K562 (cell line): ENCODE results near the gene MALAT1. TPM values are rescaled to one million over a fixed set of nuclear protein-coding genes. Genes with fewer than 3 reads are reported as not detected.

Source experiments
- BACH1 ChIP-seq: fragments of 200-800 bp; sonication (Bioruptor generic); IDR thresholded peaks from 2 replicates; pipeline ENCODE4 v1.6.1; 2016; ENCODE audit warnings: missing genetic modification characterization, missing compliant biosample characterization
- CBFA2T2 ChIP-seq: fragments of 450-650 bp; conservative IDR thresholded peaks from 2 replicates; pipeline ENCODE4 v1.6.1; 2017; ENCODE audit warnings: mild to moderate bottlenecking
- CHD1 ChIP-seq: fragments of 200-600 bp; sonication (generic); IDR thresholded peaks from one replicate; pipeline ENCODE4 v1.6.1; 2012; ENCODE audit warnings: mild to moderate bottlenecking, moderate library complexity, low read length, inconsistent platforms
- CREM ChIP-seq: IDR thresholded peaks from 2 replicates; pipeline ENCODE4 v1.6.1; 2014; ENCODE audit warnings: antibody characterized with exemption, low read depth
- CTCF ChIP-seq, 3 experiments: IDR thresholded peaks in 2 of 3; conservative IDR thresholded peaks in 1 of 3; 2 replicates each; pipeline ENCODE4 v1.5.1; 2011 to 2012; ENCODE audit warnings: low read length in 3 of 3, mild to moderate bottlenecking in 3 of 3, control low read depth in 2 of 3, improper control_type of control experiment in 1 of 3, inconsistent platforms in 1 of 3, low read depth in 1 of 3, mixed read lengths in 1 of 3, moderate library complexity in 1 of 3; ENCODE audit not compliant: insufficient read depth in 2 of 3
- EWSR1 ChIP-seq: fragments of 450-650 bp; IDR thresholded peaks from 2 replicates; pipeline ENCODE4 v1.6.1; 2018; ENCODE audit warnings: borderline replicate concordance, mild to moderate bottlenecking, low read depth, moderate library complexity; ENCODE audit not compliant: partially characterized antibody
- FUS ChIP-seq: fragments of 200-400 bp; formaldehyde crosslinking; optimal IDR thresholded peaks from 2 replicates; pipeline ENCODE3; 2017; ENCODE audit warnings: low read depth, low read length
- HCFC1 ChIP-seq: IDR thresholded peaks from 2 replicates; pipeline ENCODE4 v1.6.1; 2012; ENCODE audit warnings: low read depth, low read length, improper control_type of control experiment
- HMG20A ChIP-seq: fragments of 450-650 bp; formaldehyde crosslinking; conservative IDR thresholded peaks from 2 replicates; pipeline ENCODE4 v1.4.0; 2020; ENCODE audit warnings: mild to moderate bottlenecking, mixed read lengths
- KDM4B ChIP-seq, 2 experiments: fragments of 450-650 bp in 1 of 2; sonication (generic) in 1 of 2; IDR thresholded peaks; 2 replicates each; pipeline ENCODE4 v1.6.1; 2016 to 2017; ENCODE audit warnings: borderline replicate concordance in 2 of 2, antibody characterized with exemption in 1 of 2, low read depth in 1 of 2, mild to moderate bottlenecking in 1 of 2
- KDM5B ChIP-seq: fragments of 200-600 bp; sonication (generic); IDR thresholded peaks from 2 replicates; pipeline ENCODE4 v1.6.1; 2012; ENCODE audit warnings: low read depth, mild to moderate bottlenecking, moderate library complexity, low read length, control low read depth, inconsistent platforms; ENCODE audit not compliant: insufficient replicate concordance
- L3MBTL2 ChIP-seq: fragments of 450-650 bp; IDR thresholded peaks from 2 replicates; pipeline ENCODE4 v1.6.1; 2016; ENCODE audit warnings: mild to moderate bottlenecking, moderate library complexity
- MYC ChIP-seq, 2 experiments: fragments of 250-450 bp in 1 of 2; sonication (Bioruptor Pico) in 1 of 2; IDR thresholded peaks; 2 replicates each; pipeline versions ENCODE4 v1.5.1 to v1.6.1; 2012 to 2021; ENCODE audit warnings: low read depth in 2 of 2, borderline replicate concordance in 1 of 2, improper control_type of control experiment in 1 of 2, low read length in 1 of 2, mild to moderate bottlenecking in 1 of 2, moderate library complexity in 1 of 2
- OTX1 ChIP-seq: fragments of 450-650 bp; formaldehyde crosslinking; IDR thresholded peaks from 2 replicates; pipeline ENCODE4 v1.4.0; 2022; ENCODE audit warnings: mild to moderate bottlenecking
- PRMT5 ChIP-seq: sonication (generic); formaldehyde crosslinking; IDR thresholded peaks from 2 replicates; pipeline ENCODE4 v1.5.0; 2020; ENCODE audit warnings: missing genetic modification reagents
- SAFB ChIP-seq: fragments of 200-400 bp; formaldehyde crosslinking; IDR thresholded peaks from 2 replicates; pipeline ENCODE4 v1.6.1; 2017; ENCODE audit warnings: low read depth, low read length, borderline replicate concordance
- SAFB2 ChIP-seq: fragments of 200-400 bp; formaldehyde crosslinking; IDR thresholded peaks from 2 replicates; pipeline ENCODE4 v1.6.1; 2018; ENCODE audit warnings: borderline replicate concordance, low read length, low read depth, moderate library complexity; ENCODE audit not compliant: severe bottlenecking
- WHSC1 ChIP-seq: IDR thresholded peaks from one replicate; pipeline ENCODE4 v1.6.1; 2012; ENCODE audit warnings: low read length, control low read depth, inconsistent platforms
- ZNF134 ChIP-seq: fragments of 250-450 bp; sonication (Bioruptor Pico); conservative IDR thresholded peaks from 2 replicates; pipeline ENCODE4 v1.4.0; 2020
- ZNF551 ChIP-seq: fragments of 250-450 bp; sonication (Bioruptor Pico); IDR thresholded peaks from 2 replicates; pipeline ENCODE4 v1.5.0; 2021; ENCODE audit warnings: mild to moderate bottlenecking, moderate library complexity
- ZNF584 ChIP-seq: fragments of 200-800 bp; sonication (Bioruptor generic); IDR thresholded peaks from 2 replicates; pipeline ENCODE4 v1.6.1; 2016; ENCODE audit warnings: low read depth, mild to moderate bottlenecking, missing genetic modification characterization, missing compliant biosample characterization
- ZNF764 ChIP-seq: fragments of 250-450 bp; sonication (Bioruptor Pico); IDR thresholded peaks from 2 replicates; pipeline ENCODE4 v1.4.0; 2020; ENCODE audit warnings: low read depth, mild to moderate bottlenecking, moderate library complexity
- polyA plus RNA-seq, 8 experiments: library from polyadenylated mRNA; depleted of rRNA in 4 of 8; stranded (reverse) in 5 of 8; unstranded in 3 of 8; fragments of >200 nt; fragmentation: Nextera tagmentation in 2 of 8; fragmentation: Illumina TruSeq in 1 of 8; extraction: Ambion mirVana in 2 of 8; extraction: Trizol in 1 of 8; gene quantifications; 2 replicates each; pipeline versions ENCODE4 v1.2.1 to v1.2.3, GENCODE V29; 2011 to 2014; ENCODE audit warnings: inconsistent platforms in 1 of 8, missing spikeins in 1 of 8
- total RNA-seq, 7 experiments: library from RNA; depleted of rRNA in 6 of 7; stranded (reverse); fragments of >200 nt in 6 of 7; fragmentation: Illumina TruSeq in 2 of 7; extraction: Trizol in 2 of 7; gene quantifications; 2 replicates each; pipeline versions ENCODE4 v1.2.1 to v1.2.3, GENCODE V29; 2011 to 2021; ENCODE audit warnings: low replicate concordance in 1 of 7
- TF ChIP-seq, protein P1 (sequence below): sonication (generic); formaldehyde crosslinking; IDR thresholded peaks from 2 replicates; pipeline ENCODE4 v1.8.0; 2022; ENCODE audit warnings: missing genetic modification reagents, mild to moderate bottlenecking, moderate library complexity, borderline replicate concordance
- TF ChIP-seq, protein P2 (sequence below): fragments of 250-450 bp; sonication (Bioruptor Pico); IDR thresholded peaks from 2 replicates; pipeline ENCODE4 v1.9.0; 2021; ENCODE audit warnings: mild to moderate bottlenecking
- TF ChIP-seq, protein P3 (sequence below): conservative IDR thresholded peaks from 2 replicates; pipeline ENCODE4 v1.6.1; 2011; ENCODE audit warnings: low read depth, mild to moderate bottlenecking, low read length; ENCODE audit not compliant: control insufficient read depth

MALAT1 gene
- total and polyA plus RNA-seq, 9 of the 15 experiments (the other 6 are each of a cell fraction or from before 2014, with no cell fraction given) = 363 to 8,715 (median 2,351) TPM

DNA sequence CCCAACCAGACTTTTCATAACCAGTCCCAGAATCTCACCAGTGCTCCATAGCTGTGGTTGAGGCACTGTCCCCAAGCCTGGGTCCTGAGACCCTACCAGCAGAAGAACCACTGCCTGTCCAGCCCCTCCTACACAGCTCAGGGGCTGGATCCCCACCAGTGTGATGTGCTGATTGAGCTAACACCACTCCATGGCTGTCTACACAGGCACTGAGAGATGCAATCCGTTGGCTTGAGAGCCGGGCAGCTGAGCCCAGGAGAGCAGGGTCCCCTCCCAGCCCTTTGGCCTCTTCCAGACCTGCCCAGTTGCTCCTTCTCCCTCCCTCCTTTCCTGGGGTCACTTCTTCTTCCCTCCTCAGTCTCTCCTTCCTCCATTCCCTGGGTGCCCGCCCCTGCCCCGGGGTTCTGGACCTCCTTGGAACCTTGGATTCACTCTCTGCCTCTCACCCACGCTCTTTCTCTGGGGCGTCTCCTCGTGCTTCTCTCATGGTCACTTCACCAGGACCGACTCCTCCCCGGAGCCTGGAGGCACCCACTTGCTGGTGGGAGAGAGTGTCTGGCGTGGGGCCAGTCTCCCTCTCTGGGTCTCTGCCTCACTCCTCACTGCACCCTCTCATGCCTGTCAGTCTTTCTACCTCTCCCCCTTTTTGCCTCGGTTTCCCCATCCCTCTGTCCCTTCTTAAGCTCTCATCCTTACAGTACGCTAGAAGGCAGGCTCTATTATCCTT, 25.3 kb downstream of the MALAT1 start (continued):
- TF ChIP-seq CTCF (IDR thresholded peaks at IDR 0.05 in 2 of 3, conservative IDR thresholded peaks at IDR 0.05 in 1 of 3; ENCODE audit: insufficient read depth in 2 of 3, low read depth in 1 of 3, low read length in 3 of 3) (no peak), ZNF134 (CRISPR knock-in tag) (no peak), ZNF584 (CRISPR knock-in tag) (no peak), SAFB (no peak), CBFA2T2 (no peak), OTX1 (CRISPR knock-in tag) (no peak), HMG20A (CRISPR knock-in tag) (no peak), KDM5B (no peak), CREM (no peak), HCFC1 (no peak), SAFB2 (no peak), MYC (IDR thresholded peaks at IDR 0.05; ENCODE audit: low read depth, low read length) (no peak), MYC (CRISPR knock-in tag; IDR thresholded peaks at IDR 0.05; ENCODE audit: borderline replicate concordance, low read depth) (no peak), ZNF551 (CRISPR knock-in tag) (no peak), KDM4B (IDR thresholded peaks at IDR 0.05; ENCODE audit: borderline replicate concordance in 2 of 2, low read depth in 1 of 2) (no peak), L3MBTL2 (0 out of 2 replicates have a peak, but pooled peaks have one; percentile 41), EWSR1 (no peak), PRMT5 (CRISPR knock-in tag) (no peak), WHSC1 (no peak), ZNF764 (CRISPR knock-in tag) (no peak), FUS (no peak), BACH1 (tag) (no peak), CHD1 (no peak)
- TF ChIP-seq, protein P1, sequence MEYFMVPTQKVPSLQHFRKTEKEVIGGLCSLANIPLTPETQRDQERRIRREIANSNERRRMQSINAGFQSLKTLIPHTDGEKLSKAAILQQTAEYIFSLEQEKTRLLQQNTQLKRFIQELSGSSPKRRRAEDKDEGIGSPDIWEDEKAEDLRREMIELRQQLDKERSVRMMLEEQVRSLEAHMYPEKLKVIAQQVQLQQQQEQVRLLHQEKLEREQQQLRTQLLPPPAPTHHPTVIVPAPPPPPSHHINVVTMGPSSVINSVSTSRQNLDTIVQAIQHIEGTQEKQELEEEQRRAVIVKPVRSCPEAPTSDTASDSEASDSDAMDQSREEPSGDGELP (CRISPR knock-in tag) = no peak
- TF ChIP-seq, protein P2, sequence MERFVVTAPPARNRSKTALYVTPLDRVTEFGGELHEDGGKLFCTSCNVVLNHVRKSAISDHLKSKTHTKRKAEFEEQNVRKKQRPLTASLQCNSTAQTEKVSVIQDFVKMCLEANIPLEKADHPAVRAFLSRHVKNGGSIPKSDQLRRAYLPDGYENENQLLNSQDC (CRISPR knock-in tag) = no peak
- TF ChIP-seq, protein P3, sequence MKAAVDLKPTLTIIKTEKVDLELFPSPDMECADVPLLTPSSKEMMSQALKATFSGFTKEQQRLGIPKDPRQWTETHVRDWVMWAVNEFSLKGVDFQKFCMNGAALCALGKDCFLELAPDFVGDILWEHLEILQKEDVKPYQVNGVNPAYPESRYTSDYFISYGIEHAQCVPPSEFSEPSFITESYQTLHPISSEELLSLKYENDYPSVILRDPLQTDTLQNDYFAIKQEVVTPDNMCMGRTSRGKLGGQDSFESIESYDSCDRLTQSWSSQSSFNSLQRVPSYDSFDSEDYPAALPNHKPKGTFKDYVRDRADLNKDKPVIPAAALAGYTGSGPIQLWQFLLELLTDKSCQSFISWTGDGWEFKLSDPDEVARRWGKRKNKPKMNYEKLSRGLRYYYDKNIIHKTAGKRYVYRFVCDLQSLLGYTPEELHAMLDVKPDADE = no peak
